Stimulated activated CD8-positive, alpha-beta memory T cell treated with anti-CD3 and anti-CD28 coated beads, Interleukin-12 subunit alpha, Interleukin-12 subunit beta, amount 100 ng/mL, for 4 hours (primary cell): ENCODE results near the gene UGT2B11.
"Not testable (repeated sequence)": the region's sequence is repeated elsewhere in the genome, so short reads cannot be mapped to it uniquely, and the experiment has no call there.

Experiments
- DNase-seq: peaks from one replicate; pipeline ENCODE4 v3.0.0-alpha.2; 2020; ENCODE audit warnings: low read depth

Gene UGT2B11

DNA sequence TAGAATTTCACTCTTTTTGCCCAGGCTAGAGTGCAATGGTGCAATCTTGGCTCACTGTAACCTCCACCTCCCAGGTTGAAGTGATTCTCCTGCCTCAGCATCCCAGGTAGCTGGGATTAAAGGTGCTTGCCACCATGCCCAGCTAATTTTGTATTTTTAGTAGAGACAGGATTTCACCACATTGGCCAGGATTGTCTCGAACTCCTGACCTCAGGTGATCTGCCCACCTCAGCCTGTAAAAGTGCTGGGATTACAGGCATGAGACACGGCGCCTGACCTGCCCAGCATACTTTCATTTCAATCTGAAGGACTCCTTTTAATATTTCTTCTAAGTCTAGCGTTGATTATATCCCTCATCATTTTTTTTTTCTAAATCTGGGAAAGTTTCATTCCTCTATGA is 45.4 kb downstream of the UGT2B11 start:
- not testable (repeated sequence) for DNase-seq

DNA sequence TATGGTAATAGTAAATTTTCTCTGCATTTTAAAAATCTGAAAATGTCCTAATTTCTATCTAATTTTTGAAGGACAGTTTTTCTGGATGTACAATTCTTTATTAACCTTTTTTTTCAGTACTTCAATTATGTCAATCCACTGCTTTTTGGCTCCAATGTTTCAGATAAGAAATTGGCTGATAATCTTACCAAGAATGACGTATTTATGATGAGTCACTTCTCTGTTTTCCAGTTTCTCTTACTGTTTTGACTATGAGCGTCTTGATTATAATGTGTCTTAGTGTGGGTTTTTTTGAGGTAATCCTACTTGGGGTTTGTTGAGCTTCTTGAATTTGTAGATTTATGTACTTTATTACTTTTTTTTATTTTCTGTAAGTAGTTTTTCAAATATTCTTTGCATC is 47.2 kb downstream of the UGT2B11 start:
- DNase-seq = no peak

DNA sequence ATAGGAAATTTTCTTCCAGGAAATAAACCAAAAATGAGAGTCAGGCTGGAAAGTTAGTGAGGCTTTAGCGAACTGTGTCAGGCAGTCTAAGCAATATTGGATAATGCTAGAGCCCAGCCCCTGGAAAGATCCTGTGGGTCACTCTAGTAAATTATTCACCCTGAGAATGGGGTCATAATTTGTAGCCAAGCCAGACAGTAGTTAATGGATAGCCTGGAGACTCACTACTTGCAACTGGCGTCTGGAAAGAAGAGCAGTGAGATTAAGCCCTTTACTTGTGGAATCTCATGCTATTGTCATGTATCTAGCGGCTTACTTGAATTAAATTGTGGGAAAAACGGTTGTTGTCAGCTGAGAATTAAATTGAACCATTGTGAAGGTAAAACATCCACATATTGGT is 48.2 kb downstream of the UGT2B11 start:
- DNase-seq = not testable (repeated sequence)

DNA sequence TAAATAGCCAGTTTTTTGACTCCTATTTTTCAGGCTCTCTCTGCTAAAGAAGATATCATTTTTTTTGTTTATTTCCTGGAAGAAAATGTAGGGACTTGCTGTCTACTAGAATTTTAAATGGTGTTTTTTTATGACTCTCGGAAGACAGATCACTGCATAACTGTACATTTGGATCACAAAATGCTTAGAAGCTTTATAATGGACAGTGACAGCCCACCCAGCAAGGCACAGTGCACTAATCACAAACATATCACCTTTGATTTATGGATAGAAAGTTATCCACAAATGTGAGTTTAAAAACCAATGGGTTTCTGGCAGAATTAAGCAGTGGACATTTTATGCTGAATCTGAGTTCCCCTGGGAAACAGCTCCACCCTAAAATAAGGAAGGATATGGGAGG is 48.8 kb downstream of the UGT2B11 start:
- not testable (repeated sequence) for DNase-seq

DNA sequence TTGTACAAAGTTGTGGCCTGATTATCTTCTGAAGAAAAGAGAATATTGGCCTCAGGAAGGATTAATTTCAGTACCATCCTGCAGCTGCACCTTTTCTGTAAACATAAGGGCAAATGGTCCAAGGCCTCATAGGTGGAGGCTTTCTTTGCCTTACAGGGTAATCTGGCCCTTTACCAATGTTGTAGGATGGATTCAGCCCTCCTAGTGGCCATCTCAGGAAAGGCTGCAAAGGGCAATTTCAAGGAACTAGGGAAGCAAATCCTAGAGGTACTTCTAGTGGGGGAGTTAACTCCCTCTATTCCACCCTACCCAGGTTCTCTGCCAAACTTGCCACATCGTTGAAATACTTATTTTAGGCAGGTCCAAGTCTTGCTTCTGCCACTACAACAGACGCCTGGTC is 57.6 kb downstream of the UGT2B11 start:
- no peak for DNase-seq

DNA sequence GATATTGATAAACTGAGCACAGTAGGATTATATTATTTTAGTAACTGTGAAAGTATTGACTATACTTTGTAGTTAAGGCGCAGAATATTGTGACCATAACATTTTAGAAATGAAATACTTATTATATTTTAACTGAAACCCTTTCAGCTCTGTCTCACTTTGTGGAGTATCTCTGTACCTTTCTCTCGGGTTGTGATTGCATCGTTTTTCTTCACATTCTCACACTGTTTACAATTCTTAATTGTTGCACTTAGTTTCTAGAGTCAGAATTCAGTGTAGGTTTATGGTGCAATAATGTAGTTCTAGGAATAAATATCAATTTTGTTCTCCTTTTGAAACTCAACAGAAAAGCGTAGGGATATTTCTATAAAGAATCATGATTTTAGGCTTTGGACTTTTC is 60.5 kb downstream of the UGT2B11 start:
- DNase-seq = no peak
